ENCODE results near the gene KRT8. TPM values are rescaled to one million over a fixed set of nuclear protein-coding genes. Genes with fewer than 3 reads are reported as not detected.

Gene KRT8
- total RNA-seq, 1 donor from 2014 or later = 2,570 TPM

GRCh38 chr12:52873832-52874572, 30.9 kb downstream of the KRT8 start:
- Histone ChIP-seq H3K27ac (ENCODE audit: low read depth, low read length) (peak overlapping the region; percentile 95), H3K27me3 (ENCODE audit: insufficient read depth, low read length) (no peaks in the 10 kb centered on the region), H4K20me1 (ENCODE audit: insufficient read depth, low read length) (no peaks in the 10 kb centered on the region), H3K4me1 (ENCODE audit: insufficient read depth, low read length) (peaks cover 46% of the 10 kb centered on the region), H3K4me3 (ENCODE audit: insufficient read depth, low read depth, low read length) (peak overlapping the region; percentile 45), H3K79me2 (ENCODE audit: insufficient read depth, low read length) (no peaks in the 10 kb centered on the region), H3K9me3 (ENCODE audit: insufficient read depth, low read depth, low read length) (no peaks in the 10 kb centered on the region), H3K4me2 (ENCODE audit: low read length) (peak overlapping the region; percentile 88), H2AFZ (ENCODE audit: low read depth, low read length) (peak overlapping the region; percentile 64), H3K36me3 (ENCODE audit: insufficient read depth, low read length) (no peaks in the 10 kb centered on the region), H3K9ac (ENCODE audit: low read length) (peak overlapping the region; percentile 91)
- peaks cover 44% of the 10 kb centered on the region for H3K4me1 Mint-ChIP-seq (ENCODE audit: low read depth, unreplicated experiment)
- DNase-seq (ENCODE audit: low read depth) (peak; percentile 82), FAIRE-seq (no peak)
- no peak for TF ChIP-seq EZH2 (IDR thresholded peaks at IDR 0.05; ENCODE audit: insufficient read depth, low read length)
- TF ChIP-seq CTCF (IDR thresholded peaks at IDR 0.05; ENCODE audit: insufficient read depth, low read depth, low read length) = no peak
- peak overlapping the region; percentile 95 for H3K27ac Mint-ChIP-seq (ENCODE audit: unreplicated experiment)
- H3K4me3 Mint-ChIP-seq (ENCODE audit: unreplicated experiment) = peak overlapping the region; percentile 52
- no peaks in the 10 kb centered on the region for H3K9me3 Mint-ChIP-seq (ENCODE audit: unreplicated experiment)
- peaks cover 4% of the 10 kb centered on the region for H3K27me3 Mint-ChIP-seq (ENCODE audit: low read depth, unreplicated experiment)
- no peaks in the 10 kb centered on the region for H3K36me3 Mint-ChIP-seq (ENCODE audit: low read depth, unreplicated experiment)

- H3K27ac ChIP-seq (ENCODE audit: low read depth, low read length) = peak overlapping the region; percentile 95
- Mint-ChIP-seq H3K4me3 (ENCODE audit: unreplicated experiment) (peak overlapping the region; percentile 52), H3K4me1 (ENCODE audit: low read depth, unreplicated experiment) (peaks cover 40% of the 10 kb centered on the region), H3K27ac (ENCODE audit: unreplicated experiment) (peak overlapping the region; percentile 95), H3K36me3 (ENCODE audit: low read depth, unreplicated experiment) (no peaks in the 10 kb centered on the region), H3K9me3 (ENCODE audit: unreplicated experiment) (no peaks in the 10 kb centered on the region), H3K27me3 (ENCODE audit: low read depth, unreplicated experiment) (peaks cover 4% of the 10 kb centered on the region)
- no peaks in the 10 kb centered on the region for H3K27me3 ChIP-seq (ENCODE audit: insufficient read depth, low read length)
- DNase-seq (ENCODE audit: low read depth) (no peak), FAIRE-seq (no peak)
- H3K4me3 ChIP-seq (ENCODE audit: insufficient read depth, low read depth, low read length) = peak overlapping the region; percentile 45
- no peaks in the 10 kb centered on the region for H3K36me3 ChIP-seq (ENCODE audit: insufficient read depth, low read length)
- no peak for TF ChIP-seq CTCF (IDR thresholded peaks at IDR 0.05; ENCODE audit: insufficient read depth, low read depth, low read length)
- no peak for TF ChIP-seq EZH2 (IDR thresholded peaks at IDR 0.05; ENCODE audit: insufficient read depth, low read length)
- H2AFZ ChIP-seq (ENCODE audit: low read depth, low read length) = peak overlapping the region; percentile 64
- H3K9ac ChIP-seq (ENCODE audit: low read length) = peak overlapping the region; percentile 91
- no peaks in the 10 kb centered on the region for H4K20me1 ChIP-seq (ENCODE audit: insufficient read depth, low read length)
- H3K4me1 ChIP-seq (ENCODE audit: insufficient read depth, low read length) = peaks cover 42% of the 10 kb centered on the region
- no peaks in the 10 kb centered on the region for H3K9me3 ChIP-seq (ENCODE audit: insufficient read depth, low read depth, low read length)
- no peaks in the 10 kb centered on the region for H3K79me2 ChIP-seq (ENCODE audit: insufficient read depth, low read length)
- peak overlapping the region; percentile 88 for H3K4me2 ChIP-seq (ENCODE audit: low read length)
Observed at GRCh38 chr12:52873513-52873831, 31.4 kb downstream of the KRT8 start.
